IPS-18c (cell line): ENCODE data around the gene MCTP1.

Experiments
- H3K4me3 ChIP-seq: 2 replicates; pipeline ENCODE4 v1.7.0; 2013; ENCODE audit warnings: low read depth, mild to moderate bottlenecking, low read length, moderate library complexity; ENCODE audit not compliant: insufficient read depth
- H3K9me3 ChIP-seq: one replicate; pipeline ENCODE4 v1.6.1; 2013; ENCODE audit warnings: mild to moderate bottlenecking, low read length, moderate library complexity; ENCODE audit not compliant: control insufficient read depth, insufficient read depth

Gene MCTP1

DNA sequence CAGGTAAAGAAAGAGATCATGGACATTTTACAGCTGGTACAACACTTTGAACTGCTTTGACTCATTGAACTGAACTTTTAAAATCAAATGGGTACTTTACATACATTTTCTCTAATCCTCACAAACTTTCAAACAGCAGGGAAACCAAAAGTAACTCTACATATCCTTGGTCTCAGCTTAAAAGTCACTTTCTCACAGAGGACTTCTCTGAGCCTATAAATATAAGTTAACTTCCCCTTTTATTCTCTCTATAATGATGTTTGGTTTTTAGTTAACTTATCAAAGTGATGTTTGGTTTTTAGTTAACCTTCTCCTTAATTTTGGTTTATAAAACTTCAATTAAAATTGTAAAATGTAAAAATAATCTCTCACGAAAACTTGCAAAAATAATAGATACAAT is 209.8 kb downstream of the MCTP1 start:
- Histone ChIP-seq H3K4me3 (no peak overlapping the region), H3K9me3 (no peaks in the 10 kb centered on the region)

DNA sequence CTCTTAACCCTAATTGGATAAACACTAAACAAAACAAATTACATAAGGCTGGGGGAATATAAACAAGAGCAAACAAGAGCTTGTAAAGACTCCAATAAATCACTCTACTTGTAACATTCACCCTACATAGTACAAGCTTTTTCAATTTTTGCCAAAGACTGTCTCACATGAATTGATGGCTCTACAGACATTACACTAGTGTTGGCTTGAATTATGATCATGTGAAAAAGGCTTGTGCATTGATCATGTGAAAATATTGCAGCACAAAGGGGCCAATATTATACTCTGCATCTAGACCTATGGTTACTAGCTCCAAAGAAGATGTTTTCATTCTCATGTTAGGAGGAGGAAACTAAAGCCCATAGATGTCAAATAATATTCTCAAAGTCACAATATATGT is 212.6 kb downstream of the MCTP1 start:
- no peak overlapping the region for H3K4me3 ChIP-seq
- H3K9me3 ChIP-seq, result no peaks in the 10 kb centered on the region

DNA sequence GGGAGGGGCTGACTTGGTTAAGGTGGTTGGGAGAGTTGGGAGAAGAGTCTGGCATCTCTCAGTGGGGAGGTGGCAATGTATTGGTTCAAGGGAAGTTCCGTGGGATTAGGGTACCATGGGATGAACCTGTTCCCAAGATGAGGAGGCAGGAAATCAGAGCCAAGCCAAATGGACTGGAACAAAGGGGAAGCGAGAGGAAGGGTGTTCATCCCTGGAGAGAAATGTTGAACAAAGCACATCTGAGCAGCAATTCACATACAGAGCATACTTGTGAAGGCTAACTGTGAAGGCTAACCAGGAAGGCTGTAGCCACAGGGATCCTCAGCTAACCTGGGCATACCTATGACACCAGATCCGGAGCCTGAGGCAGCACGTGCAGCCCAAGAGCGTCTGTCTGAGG is 214.0 kb downstream of the MCTP1 start:
- Histone ChIP-seq H3K4me3 (no peak overlapping the region), H3K9me3 (no peaks in the 10 kb centered on the region)

DNA sequence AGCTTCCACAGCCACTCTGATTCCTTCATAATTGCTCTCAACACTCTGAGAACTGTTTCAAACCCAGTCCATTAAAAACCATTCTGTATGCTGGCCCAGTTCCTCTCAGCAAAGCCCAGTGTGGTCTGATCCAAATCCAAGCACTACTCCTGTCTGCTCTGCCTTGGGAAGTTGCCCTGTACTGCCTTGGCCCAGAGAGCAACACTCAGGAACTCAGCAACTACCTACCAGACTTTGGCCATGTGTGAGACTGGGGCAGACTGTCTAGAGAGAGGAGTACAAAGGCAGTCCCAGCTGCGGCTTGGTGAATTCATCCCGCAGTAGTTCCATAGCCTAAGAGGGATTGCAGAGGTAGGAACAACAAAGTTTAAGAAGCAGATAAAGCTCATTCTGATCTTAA is 214.4 kb downstream of the MCTP1 start:
- H3K4me3 ChIP-seq, result no peak overlapping the region

DNA sequence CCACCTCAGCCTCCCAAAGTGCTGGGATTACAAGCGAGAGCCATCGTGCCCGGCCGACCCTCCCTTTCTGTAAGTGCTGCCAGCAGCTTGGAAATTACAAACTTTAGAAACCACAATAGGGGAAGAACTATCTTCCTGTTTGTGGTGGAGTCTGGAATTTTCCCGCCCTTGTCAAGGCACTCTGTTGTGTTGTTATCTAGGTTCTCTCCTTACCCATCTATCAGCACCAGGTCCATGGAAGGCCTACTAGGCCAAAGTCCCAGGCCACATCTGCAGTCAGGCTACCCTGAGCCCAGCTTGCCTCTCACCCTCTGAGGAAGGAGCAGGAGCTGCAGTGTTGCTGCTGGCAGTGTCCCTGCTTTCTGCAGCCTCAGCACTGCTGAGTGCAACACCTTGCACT is 214.9 kb downstream of the MCTP1 start:
- no peak overlapping the region for H3K4me3 ChIP-seq
- no peaks in the 10 kb centered on the region for H3K9me3 ChIP-seq

More for the DNA sequence above, 214.4 kb downstream of the MCTP1 start:
- H3K9me3 ChIP-seq, result no peaks in the 10 kb centered on the region

DNA sequence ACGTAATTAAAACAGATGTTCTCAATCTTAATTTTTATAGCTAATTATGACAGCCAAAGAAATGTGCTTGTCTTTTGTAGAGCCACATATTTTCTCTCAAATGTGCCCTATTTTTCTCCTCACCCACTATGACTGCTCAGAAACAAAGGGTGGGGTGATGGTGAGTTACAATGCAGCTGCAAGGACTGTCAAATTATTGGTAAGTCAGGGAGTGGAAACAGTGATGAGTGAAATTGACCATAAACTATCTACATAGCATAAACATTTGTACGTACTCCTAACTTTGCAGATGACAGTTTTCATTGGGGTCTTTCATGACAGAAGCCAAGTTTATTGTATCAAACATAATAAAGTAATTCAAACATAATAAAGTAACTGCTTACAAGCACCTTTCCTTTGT is 215.9 kb downstream of the MCTP1 start:
- no peak overlapping the region for H3K4me3 ChIP-seq
- H3K9me3 ChIP-seq, result no peaks in the 10 kb centered on the region

DNA sequence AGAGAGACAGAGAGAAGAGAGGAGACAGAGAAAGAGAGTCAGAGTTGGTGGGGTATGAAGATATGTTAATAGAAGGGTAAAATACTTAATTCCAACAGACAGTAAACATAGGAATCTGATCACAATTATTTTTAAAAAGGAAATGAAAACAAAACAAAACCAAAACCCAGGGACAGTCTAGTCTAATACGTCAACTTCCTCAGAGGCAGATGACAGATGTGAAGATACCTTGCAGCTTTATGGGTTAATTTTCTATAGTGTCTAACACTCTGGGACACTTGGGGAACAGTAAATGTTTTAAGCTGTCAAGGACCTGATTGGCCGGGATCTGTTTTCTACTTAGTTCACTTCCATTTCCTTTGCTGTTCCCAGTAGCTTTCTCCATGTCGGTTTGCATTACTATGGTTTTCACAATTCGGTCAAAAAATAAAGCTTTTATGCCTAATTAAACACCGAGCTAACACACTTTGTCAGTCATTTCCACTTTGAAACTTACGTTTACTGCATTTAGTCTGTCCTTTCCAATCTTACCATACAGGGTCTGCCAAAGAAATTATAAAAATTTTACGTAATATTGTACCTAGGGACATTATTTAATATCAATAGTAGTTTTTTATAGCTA is 216.5 kb downstream of the MCTP1 start:
- H3K4me3 ChIP-seq, result no peak overlapping the region
- no peaks in the 10 kb centered on the region for H3K9me3 ChIP-seq

DNA sequence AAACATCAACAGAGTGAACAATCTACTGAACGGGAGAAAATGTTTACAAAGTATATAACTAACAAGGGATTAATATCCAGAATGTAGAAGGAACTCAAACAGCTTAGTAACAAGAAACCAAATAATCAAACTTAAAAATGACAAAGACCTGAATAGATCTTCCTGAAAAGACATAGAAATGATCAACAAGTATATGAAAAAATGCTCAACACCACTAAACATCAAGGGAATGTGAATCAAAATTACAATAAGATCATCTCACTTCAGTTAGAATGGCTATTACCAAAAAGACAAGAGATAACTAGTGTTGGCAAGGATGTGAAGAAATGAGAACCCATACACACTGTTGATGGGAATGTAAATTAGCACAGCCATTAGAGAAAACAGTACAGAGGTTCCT is 218.8 kb downstream of the MCTP1 start:
- Histone ChIP-seq H3K9me3 (no peaks in the 10 kb centered on the region), H3K4me3 (no peak overlapping the region)

DNA sequence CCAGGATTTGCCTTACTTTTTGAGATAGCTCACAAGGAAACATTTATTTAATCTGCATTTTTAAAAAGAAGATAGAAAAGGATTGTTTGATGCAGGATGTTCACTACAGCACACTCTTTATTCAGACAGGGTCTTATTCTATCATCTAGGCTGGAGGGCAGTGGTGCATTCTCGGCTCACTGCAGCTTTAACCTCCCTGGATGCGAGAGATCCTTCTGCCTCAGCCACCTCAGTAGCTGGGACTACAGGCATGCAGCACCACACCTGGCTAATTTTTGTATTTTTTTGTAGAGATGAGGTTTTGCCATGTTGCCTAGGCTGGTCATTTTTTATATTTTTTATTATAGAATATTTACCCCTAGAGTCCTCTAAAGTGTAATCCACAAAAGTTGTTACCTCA is 221.4 kb downstream of the MCTP1 start:
- Histone ChIP-seq H3K9me3 (no peaks in the 10 kb centered on the region), H3K4me3 (no peak overlapping the region)

DNA sequence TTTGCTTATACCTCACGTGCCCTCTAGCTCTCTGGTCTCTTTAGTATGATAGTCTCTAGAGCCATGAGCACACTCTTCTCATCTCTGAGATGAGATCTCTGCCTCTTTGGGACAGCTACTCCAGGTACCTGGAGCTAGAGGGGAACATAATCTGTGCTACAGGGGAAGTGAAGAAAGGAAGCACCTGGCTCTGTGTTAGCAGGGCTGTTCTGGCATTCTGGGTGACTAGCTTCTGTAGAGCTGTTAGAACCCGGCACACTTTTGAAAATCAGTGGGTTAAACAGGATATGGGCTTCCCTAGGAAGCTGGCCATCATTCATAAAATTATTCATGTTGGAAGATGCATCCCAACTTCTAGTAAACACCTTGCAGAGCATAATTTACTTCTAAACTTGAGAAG is 224.8 kb downstream of the MCTP1 start:
- Histone ChIP-seq H3K4me3 (no peak overlapping the region), H3K9me3 (no peaks in the 10 kb centered on the region)

DNA sequence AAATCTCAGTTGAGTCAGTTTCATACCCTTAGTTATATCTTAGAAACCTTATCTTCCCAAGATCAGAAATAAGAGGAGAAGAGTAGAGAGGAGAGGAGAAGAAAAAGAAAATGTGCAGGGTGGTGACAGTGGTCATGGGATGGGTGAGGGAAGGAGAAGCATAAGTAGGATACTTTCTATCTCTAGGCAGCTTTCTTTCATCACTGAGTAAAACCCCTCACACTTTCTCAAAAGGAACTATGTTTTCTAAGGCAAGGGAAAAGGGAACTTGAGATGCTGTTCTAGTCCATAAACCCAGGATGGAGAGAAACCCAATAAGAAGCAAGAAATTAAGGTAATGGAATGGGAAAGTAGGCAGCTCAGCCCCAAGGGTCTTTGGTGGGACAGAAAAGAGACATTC is 225.3 kb downstream of the MCTP1 start:
- no peak overlapping the region for H3K4me3 ChIP-seq
- no peaks in the 10 kb centered on the region for H3K9me3 ChIP-seq

DNA sequence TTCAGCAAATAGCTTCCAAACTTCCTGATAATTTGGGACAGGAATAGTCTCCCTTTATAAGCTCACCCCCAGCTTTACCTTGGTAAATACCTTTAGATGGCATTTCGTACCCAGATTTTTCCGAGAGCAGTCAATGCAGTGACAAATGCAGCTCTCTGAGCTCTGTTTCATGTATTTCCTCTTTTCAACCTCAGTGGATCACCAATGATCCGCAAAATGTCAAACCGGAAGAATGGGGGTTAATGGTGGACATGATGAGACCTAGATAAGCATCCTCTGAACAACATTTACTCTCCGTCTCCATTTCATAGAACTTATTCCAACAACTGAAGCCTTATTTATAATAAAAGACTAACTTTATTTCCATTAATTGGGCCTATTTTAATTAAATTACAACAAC is 227.3 kb downstream of the MCTP1 start:
- Histone ChIP-seq H3K9me3 (no peaks in the 10 kb centered on the region), H3K4me3 (no peak overlapping the region)

DNA sequence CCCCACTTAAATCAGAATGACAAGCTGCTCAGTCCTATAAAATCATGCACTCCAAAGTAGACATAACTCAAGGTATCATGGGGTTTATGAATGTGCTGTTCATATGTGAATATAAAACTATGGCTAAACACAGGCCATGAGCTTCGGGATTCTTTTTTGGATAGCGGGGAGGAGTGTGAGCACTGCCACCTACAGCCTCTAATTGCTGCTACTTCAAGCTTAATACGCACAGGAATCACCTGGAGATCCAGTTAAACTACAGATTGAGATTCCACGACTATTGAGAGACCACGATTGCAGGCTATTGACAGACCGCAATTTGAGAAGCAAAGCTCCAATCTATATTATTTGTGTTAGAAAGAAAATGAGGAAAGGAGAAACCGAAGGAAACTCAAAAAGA is 231.6 kb downstream of the MCTP1 start:
- Histone ChIP-seq H3K9me3 (no peaks in the 10 kb centered on the region), H3K4me3 (no peak overlapping the region)

DNA sequence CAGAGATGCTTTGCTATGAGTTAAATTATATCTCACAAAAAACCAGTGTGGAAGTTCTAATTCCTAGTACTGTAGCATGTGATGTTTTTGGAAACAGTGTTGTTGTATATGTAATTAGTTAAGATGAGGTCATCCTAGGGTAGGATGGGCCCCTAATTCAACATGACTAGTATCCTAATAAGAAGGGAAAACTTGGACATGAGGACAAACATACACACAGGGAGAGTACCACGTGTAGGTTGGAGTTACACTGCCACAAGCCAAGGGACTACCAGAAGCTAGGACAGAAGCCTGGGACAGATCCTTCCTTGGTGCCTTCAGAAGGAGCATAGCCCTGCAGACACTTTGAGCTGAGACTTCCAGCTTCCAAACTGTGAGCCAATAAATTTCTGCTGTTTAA is 234.2 kb downstream of the MCTP1 start:
- no peaks in the 10 kb centered on the region for H3K9me3 ChIP-seq
- H3K4me3 ChIP-seq, result no peak overlapping the region

DNA sequence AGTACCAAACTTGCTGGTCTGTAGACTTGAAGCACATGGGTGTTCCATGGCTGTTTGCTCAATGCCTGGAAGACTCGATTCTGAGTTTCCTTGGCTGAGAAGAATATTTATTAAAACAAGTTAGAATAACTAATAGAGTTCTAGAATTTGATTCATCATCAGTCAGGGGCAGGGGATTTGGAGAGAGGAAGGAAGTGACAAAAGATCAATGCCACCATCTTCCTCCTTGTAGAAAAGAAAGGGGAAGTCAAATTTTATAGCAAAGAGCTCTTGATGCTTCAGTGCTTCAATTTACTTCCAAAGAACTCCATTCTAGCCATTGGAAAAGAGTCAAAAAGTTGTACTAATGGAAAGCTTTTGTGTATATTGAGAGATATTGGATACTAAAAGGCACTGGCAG is 236.3 kb downstream of the MCTP1 start:
- H3K9me3 ChIP-seq, result no peaks in the 10 kb centered on the region
- H3K4me3 ChIP-seq, result no peak overlapping the region

DNA sequence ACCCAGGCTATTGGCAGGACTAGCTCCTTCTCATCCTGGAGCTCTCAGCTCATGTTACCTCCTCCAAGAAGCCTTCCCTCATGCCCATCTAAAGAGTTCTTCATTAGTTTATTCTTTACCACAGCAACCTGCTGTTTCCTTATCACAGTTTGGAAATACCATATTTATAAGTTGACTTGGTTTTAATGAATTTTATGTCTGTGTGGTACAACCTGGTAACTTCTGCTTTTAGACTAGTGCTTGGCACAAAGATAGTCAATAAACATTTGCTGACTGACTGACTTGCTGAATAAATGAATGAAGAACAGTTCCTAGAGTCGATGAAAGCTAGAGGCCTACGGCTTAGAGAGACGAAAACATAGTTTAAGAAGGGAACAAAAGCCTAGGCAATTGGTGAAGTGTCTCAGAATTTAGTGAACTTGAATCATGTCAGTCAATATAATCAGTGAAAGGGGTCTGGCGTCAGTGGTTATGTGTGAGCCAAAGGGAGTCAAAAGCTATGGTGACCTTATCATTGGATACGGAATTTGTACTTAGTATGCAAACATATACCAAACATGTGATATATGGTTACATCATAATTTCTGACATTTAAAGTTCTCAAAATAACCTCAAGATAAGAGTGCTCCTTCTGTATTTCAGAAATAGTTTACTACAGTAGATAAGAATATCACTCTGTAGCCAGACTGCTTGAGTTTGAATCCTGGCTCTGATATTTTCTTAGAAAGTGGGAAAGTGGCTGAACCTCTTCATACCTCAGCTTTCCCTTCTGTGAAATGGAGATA is 239.5 kb downstream of the MCTP1 start:
- H3K9me3 ChIP-seq, result no peaks in the 10 kb centered on the region
- H3K4me3 ChIP-seq, result no peak overlapping the region

DNA sequence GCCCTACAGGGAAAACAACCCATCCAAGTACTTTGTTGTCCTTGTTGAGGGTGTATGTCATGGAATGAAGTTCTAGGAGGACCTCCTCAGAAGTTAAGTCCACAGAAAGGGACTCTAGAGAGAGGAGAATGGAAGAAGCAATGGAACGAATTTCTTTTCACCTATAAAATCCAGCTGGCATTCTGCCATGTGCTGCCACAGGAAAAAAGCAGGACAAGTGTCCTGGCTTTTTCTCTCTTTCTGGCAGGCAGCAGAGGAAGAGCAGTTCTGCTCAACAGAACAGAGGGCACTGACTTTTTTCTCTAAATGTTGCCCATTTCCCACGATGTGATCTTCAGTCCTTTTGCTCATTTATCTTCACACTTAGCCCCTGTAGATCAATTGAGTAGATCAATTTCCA is 240.8 kb downstream of the MCTP1 start:
- H3K9me3 ChIP-seq, result no peaks in the 10 kb centered on the region
- no peak overlapping the region for H3K4me3 ChIP-seq

DNA sequence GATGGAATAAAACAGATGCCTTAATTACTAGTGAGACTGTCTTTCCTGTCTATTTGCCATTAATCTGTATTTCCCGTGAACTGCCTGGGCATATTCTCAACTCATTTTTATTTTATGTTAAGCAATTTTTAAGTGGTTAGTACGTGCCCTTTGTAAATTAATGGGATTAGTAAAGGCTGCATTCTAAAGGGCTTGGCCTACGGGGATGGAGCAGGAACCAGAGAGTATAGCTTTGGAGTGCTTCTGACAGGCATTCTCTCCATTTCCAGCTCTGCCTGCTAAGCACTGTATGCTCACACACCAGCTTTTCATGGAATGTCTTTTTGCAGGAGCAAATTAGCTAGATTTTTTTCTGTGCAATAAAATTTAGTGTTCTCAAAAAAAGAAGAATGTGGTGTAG is 241.2 kb downstream of the MCTP1 start:
- Histone ChIP-seq H3K9me3 (no peaks in the 10 kb centered on the region), H3K4me3 (no peak overlapping the region)

DNA sequence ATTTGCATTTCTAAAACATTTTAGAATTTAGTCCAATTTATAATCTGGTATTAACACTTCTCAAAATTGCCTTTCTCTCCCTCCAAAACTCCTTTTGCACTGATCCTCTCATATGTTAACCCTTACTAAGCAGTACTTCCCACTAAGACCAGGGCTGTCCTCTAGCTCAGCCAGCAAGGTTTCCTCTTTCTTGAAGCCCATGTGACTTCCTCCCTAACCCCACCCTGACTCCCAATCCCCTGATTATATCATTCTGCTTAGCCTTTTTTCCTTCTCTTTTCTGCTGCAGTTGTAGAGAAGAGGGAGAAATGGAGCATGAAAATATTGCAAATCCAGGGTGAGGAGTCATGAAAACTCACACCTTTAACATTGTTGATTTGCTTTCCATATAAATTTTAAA is 241.7 kb downstream of the MCTP1 start:
- Histone ChIP-seq H3K9me3 (no peaks in the 10 kb centered on the region), H3K4me3 (no peak overlapping the region)
